K562 (cell line): ENCODE measurements around the gene ZNF582. TPM values are rescaled to one million over a fixed set of nuclear protein-coding genes. Genes with fewer than 3 reads are reported as not detected.

Source experiments
- BCOR ChIP-seq: fragments of 450-650 bp; IDR thresholded peaks from 2 replicates; pipeline ENCODE4 v1.6.1; 2016
- EGR1 ChIP-seq: fragments of 450-650 bp; conservative IDR thresholded peaks from 2 replicates; pipeline ENCODE4 v1.6.1; 2017; ENCODE audit warnings: mild to moderate bottlenecking
- FUS ChIP-seq: fragments of 200-400 bp; formaldehyde crosslinking; optimal IDR thresholded peaks from 2 replicates; pipeline ENCODE3; 2017; ENCODE audit warnings: low read depth, low read length
- GTF2F1 ChIP-seq: IDR thresholded peaks from 2 replicates; pipeline ENCODE4 v1.6.1; 2011; ENCODE audit warnings: low read depth, low read length, improper control_type of control experiment
- HIVEP1 ChIP-seq: fragments of 250-450 bp; sonication (Bioruptor Pico); IDR thresholded peaks from 2 replicates; pipeline ENCODE4 v1.4.0; 2020; ENCODE audit warnings: mild to moderate bottlenecking
- KLF16 ChIP-seq: IDR thresholded peaks from 2 replicates; pipeline ENCODE4 v1.6.1; 2016; ENCODE audit warnings: antibody characterized with exemption
- OTX1 ChIP-seq: fragments of 450-650 bp; formaldehyde crosslinking; IDR thresholded peaks from 2 replicates; pipeline ENCODE4 v1.4.0; 2022; ENCODE audit warnings: mild to moderate bottlenecking
- PHTF2 ChIP-seq: fragments of 250-450 bp; sonication (Bioruptor Pico); IDR thresholded peaks from 2 replicates; pipeline ENCODE4 v1.5.0; 2021; ENCODE audit warnings: mild to moderate bottlenecking
- RBM14 ChIP-seq: fragments of 200-400 bp; formaldehyde crosslinking; IDR thresholded peaks from 2 replicates; pipeline ENCODE4 v1.6.1; 2018; ENCODE audit warnings: low read depth, mild to moderate bottlenecking, low read length, moderate library complexity, borderline replicate concordance; ENCODE audit not compliant: insufficient read depth
- SRF ChIP-seq, 2 experiments: fragments of 250-450, 450-650 bp in 1 of 2; sonication (Bioruptor Pico) in 1 of 2; sonication (generic) in 1 of 2; formaldehyde crosslinking; IDR thresholded peaks; 2 replicates each; pipeline versions ENCODE4 v1.5.0 to v1.5.1; 2020 to 2022; ENCODE audit warnings: mild to moderate bottlenecking in 1 of 2, missing genetic modification reagents in 1 of 2
- U2AF1 ChIP-seq: fragments of 200-400 bp; formaldehyde crosslinking; optimal IDR thresholded peaks from 2 replicates; pipeline ENCODE3; 2017; ENCODE audit warnings: mild to moderate bottlenecking, low read depth, low read length, moderate library complexity
- ZNF12 ChIP-seq: sonication (generic); formaldehyde crosslinking; IDR thresholded peaks from 2 replicates; pipeline ENCODE4 v1.4.0; 2020; ENCODE audit warnings: mild to moderate bottlenecking, missing genetic modification reagents
- ZNF165 ChIP-seq: fragments of 250-450 bp; sonication (Bioruptor Pico); IDR thresholded peaks from 2 replicates; pipeline ENCODE4 v1.4.0; 2020; ENCODE audit warnings: borderline replicate concordance
- ZNF197 ChIP-seq: fragments of 200-800 bp; sonication (Bioruptor generic); IDR thresholded peaks from 2 replicates; pipeline ENCODE4 v1.6.1; 2016; ENCODE audit warnings: low read depth, missing genetic modification characterization, missing compliant biosample characterization
- ZNF24 ChIP-seq: fragments of 450-650 bp; IDR thresholded peaks from 2 replicates; pipeline ENCODE4 v1.6.1; 2016
- ZNF79 ChIP-seq: fragments of 250-450 bp; sonication (Bioruptor Pico); IDR thresholded peaks from 2 replicates; pipeline ENCODE4 v1.4.0; 2020; ENCODE audit warnings: low read depth, mild to moderate bottlenecking, moderate library complexity
- polyA plus RNA-seq, 8 experiments: library from polyadenylated mRNA; depleted of rRNA in 4 of 8; stranded (reverse) in 5 of 8; unstranded in 3 of 8; fragments of >200 nt; fragmentation: Nextera tagmentation in 2 of 8; fragmentation: Illumina TruSeq in 1 of 8; extraction: Ambion mirVana in 2 of 8; extraction: Trizol in 1 of 8; gene quantifications; 2 replicates each; pipeline versions ENCODE4 v1.2.1 to v1.2.3, GENCODE V29; 2011 to 2014; ENCODE audit warnings: inconsistent platforms in 1 of 8, missing spikeins in 1 of 8
- total RNA-seq, 7 experiments: library from RNA; depleted of rRNA in 6 of 7; stranded (reverse); fragments of >200 nt in 6 of 7; fragmentation: Illumina TruSeq in 2 of 7; extraction: Trizol in 2 of 7; gene quantifications; 2 replicates each; pipeline versions ENCODE4 v1.2.1 to v1.2.3, GENCODE V29; 2011 to 2021; ENCODE audit warnings: low replicate concordance in 1 of 7
- TF ChIP-seq, protein P1 (sequence below): IDR thresholded peaks from 2 replicates; pipeline ENCODE4 v1.6.1; 2011; ENCODE audit warnings: borderline replicate concordance, low read depth, mild to moderate bottlenecking, moderate library complexity, low read length; ENCODE audit not compliant: insufficient read depth, poor library complexity, severe bottlenecking
- TF ChIP-seq, protein P2 (sequence below): fragments of 250-450 bp; sonication (Bioruptor Pico); IDR thresholded peaks from 2 replicates; pipeline ENCODE4 v1.8.0; 2022; ENCODE audit warnings: inconsistent platforms, mild to moderate bottlenecking, moderate library complexity, borderline replicate concordance

ZNF582 gene
- total and polyA plus RNA-seq, 9 of the 15 experiments (the other 6 are each of a cell fraction or from before 2014, with no cell fraction given) = 0.72 to 3.3 (median 1.6) TPM

DNA sequence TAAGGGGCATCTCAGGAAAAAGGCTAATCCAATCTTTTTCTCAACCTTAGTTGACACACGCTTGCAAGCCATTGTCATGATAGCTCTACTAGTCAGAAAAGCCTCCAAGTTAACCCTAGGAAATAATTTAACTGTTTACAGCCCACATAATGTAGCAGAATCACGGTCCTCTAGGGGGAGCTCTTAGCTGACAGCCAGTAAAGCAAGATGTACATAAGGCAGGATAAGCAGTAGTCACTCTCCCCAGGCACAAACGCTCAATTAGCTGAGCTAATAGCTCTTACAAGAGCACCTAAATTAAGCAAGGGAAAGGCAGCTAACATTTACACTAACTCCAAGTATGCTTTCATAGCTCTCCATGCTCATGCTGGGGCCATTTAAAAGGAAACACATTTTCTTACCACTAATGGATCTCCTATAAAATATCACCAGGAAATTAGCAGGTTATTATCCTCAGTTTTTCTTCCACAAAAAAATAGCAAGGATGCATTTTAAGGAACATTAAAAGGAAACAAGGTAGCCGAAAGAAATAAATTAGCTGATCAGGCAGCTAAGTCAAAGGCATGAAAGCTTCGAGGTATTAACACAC is 45.0 kb downstream of the ZNF582 start (continued):
- TF ChIP-seq KLF16 (no peak), BCOR (peak; percentile 99), ZNF197 (CRISPR knock-in tag) (no peak), U2AF1 (no peak), ZNF24 (no peak), PHTF2 (CRISPR knock-in tag) (no peak), SRF (CRISPR knock-in tag; IDR thresholded peaks at IDR 0.05) (no peak), FUS (no peak), EGR1 (no peak), ZNF12 (no peak), ZNF165 (CRISPR knock-in tag) (no peak), OTX1 (CRISPR knock-in tag) (no peak), HIVEP1 (no peak), ZNF79 (no peak), GTF2F1 (no peak), RBM14 (no peak)
- TF ChIP-seq, protein P1, sequence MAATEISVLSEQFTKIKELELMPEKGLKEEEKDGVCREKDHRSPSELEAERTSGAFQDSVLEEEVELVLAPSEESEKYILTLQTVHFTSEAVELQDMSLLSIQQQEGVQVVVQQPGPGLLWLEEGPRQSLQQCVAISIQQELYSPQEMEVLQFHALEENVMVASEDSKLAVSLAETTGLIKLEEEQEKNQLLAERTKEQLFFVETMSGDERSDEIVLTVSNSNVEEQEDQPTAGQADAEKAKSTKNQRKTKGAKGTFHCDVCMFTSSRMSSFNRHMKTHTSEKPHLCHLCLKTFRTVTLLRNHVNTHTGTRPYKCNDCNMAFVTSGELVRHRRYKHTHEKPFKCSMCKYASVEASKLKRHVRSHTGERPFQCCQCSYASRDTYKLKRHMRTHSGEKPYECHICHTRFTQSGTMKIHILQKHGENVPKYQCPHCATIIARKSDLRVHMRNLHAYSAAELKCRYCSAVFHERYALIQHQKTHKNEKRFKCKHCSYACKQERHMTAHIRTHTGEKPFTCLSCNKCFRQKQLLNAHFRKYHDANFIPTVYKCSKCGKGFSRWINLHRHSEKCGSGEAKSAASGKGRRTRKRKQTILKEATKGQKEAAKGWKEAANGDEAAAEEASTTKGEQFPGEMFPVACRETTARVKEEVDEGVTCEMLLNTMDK = peak; percentile 61
- TF ChIP-seq, protein P2, sequence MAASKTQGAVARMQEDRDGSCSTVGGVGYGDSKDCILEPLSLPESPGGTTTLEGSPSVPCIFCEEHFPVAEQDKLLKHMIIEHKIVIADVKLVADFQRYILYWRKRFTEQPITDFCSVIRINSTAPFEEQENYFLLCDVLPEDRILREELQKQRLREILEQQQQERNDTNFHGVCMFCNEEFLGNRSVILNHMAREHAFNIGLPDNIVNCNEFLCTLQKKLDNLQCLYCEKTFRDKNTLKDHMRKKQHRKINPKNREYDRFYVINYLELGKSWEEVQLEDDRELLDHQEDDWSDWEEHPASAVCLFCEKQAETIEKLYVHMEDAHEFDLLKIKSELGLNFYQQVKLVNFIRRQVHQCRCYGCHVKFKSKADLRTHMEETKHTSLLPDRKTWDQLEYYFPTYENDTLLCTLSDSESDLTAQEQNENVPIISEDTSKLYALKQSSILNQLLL = no peak
